Measurements from ENCODE around the gene SNRPA.
"Not testable (repeated sequence)": the region's sequence is repeated elsewhere in the genome, so short reads cannot be mapped to it uniquely, and the experiment has no call there.

The SNRPA gene

DNA sequence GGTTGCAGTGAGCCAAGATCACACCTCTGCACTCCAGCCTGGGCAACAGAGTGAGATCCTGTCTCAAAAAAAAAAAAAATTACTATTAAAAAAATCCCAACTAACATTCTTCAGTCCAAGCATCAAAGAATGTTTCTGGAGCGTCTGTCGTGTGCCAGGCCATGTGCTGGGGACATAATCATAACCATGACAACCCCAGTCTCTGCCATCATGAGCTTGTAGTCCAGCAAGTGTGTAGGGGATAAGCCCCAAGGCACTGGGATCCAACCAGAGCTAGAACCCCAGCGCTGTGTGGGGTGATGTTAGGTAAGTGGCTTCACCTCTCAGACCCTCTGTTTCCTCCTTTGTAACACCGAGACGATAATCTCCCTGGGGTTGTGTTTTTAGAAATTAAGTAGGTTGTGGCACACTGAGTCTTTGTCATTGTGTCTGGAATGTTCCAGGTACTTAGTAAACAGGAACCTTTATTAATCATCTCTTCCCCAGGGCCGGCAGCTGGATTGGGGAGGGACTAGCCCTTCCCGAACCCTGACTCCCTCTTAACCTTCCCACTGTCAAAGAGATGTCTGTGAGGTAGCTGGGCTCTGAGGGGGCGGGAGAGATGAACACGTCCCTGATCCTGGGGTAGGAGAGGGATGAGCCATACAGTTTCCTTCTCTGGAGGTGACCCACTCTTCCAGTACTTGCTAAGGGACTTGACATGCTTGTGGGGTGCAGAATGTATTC is 28.9 kb upstream of the SNRPA start:
- no peak overlapping the region for H3K4me3 ChIP-seq (ENCODE audit: low read depth, low read length)
- TF ChIP-seq, protein P1, sequence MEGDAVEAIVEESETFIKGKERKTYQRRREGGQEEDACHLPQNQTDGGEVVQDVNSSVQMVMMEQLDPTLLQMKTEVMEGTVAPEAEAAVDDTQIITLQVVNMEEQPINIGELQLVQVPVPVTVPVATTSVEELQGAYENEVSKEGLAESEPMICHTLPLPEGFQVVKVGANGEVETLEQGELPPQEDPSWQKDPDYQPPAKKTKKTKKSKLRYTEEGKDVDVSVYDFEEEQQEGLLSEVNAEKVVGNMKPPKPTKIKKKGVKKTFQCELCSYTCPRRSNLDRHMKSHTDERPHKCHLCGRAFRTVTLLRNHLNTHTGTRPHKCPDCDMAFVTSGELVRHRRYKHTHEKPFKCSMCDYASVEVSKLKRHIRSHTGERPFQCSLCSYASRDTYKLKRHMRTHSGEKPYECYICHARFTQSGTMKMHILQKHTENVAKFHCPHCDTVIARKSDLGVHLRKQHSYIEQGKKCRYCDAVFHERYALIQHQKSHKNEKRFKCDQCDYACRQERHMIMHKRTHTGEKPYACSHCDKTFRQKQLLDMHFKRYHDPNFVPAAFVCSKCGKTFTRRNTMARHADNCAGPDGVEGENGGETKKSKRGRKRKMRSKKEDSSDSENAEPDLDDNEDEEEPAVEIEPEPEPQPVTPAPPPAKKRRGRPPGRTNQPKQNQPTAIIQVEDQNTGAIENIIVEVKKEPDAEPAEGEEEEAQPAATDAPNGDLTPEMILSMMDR (IDR thresholded peaks at IDR 0.05; ENCODE audit: borderline replicate concordance, insufficient read depth, low read depth, low read length), result no peak

DNA sequence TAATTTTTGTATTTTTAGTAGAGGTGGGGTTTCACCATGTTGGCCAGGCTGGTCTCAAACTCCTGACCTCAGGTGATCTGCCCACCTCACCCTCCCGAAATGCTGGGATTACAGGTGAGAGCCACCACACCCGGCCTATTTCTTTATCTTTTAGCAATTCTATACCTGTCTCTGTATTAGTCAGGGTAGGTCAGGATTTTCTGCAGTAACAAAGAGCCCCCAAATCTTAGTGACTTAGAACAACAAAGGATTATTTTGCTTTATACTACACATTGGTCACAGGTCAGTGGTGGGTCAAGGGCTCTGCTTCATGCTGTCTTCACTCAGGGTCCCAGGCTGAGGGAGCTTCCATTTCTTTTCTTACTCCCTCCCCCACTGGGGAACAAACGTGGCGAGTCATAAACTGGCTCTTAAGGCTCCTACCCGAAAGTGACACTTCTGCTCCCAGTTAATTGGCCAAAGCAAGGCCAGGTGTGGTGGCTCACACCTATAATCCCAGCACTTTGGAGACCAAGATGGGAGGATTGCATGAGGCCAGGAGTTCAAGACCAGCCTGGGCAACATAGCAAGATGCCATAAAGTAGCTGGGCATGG is 27.2 kb upstream of the SNRPA start:
- H3K4me3 ChIP-seq (ENCODE audit: low read depth, low read length), result no peak overlapping the region

DNA sequence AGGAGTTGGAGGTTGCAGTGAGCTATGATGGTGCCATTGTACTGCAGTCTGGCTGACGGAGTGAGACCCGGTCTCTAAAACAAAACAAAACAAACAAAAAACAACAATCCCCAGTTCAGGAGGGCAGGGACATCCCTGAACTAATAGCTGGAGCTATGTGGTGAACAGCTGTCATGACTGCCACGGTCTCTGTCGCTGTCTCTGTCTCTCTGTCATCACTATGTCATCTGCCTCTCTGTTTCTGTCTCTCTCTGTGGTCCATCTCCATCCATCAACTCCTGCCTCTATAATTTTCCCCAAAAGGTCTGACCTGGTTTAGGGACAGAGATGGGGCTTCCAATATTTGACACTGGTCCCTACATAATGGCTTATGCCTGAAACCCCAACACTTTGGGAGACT is 26.7 kb upstream of the SNRPA start:
- TF ChIP-seq, protein P1 (IDR thresholded peaks at IDR 0.05; ENCODE audit: borderline replicate concordance, insufficient read depth, low read depth, low read length), result no peak
- no peak overlapping the region for H3K4me3 ChIP-seq (ENCODE audit: low read depth, low read length)

More for the DNA sequence above, 27.2 kb upstream of the SNRPA start:
- TF ChIP-seq, protein P1 (IDR thresholded peaks at IDR 0.05; ENCODE audit: borderline replicate concordance, insufficient read depth, low read depth, low read length), result no peak

DNA sequence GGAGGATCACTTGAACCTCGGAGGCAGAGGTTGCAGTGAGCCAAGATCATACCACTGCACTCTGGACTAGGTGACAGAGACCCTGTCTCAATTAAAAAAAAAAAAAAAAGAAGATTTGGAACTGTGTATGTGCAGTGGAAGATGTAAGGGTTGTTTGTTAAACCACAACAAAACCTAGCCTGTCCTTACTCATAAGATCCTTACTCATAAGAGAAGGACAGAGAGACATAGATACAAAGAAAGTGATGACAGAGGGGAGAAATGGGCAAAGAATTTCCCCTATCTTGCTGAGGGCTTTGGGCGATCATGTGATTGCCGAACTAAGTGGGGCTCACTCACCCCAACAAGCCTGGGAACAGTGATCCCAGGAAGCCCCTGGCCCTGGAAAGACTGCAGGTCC is 26.1 kb upstream of the SNRPA start:
- no peak overlapping the region for H3K4me3 ChIP-seq (ENCODE audit: low read depth, low read length)
- TF ChIP-seq, protein P1 (IDR thresholded peaks at IDR 0.05; ENCODE audit: borderline replicate concordance, insufficient read depth, low read depth, low read length), result no peak

DNA sequence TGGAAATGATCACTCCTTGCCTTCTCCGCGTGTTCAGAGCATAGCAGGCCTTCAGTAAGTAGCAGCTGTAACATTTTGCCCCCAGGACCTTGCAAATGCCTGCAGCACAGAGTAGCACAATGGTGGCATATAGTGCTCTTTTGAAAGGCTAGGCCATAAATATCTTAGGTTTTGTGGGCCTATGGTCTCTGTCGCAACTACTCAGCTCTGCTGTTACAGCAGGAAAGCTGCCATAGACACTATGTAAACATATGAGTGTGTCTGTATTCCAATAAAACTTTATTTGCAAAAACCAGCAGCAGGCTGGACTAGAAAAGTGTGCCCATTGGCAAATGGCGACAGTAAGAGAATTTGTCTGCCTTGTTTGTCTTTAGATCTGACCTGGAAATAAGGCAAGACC is 24.7 kb upstream of the SNRPA start:
- TF ChIP-seq, protein P1 (IDR thresholded peaks at IDR 0.05; ENCODE audit: borderline replicate concordance, insufficient read depth, low read depth, low read length), result no peak
- no peak overlapping the region for H3K4me3 ChIP-seq (ENCODE audit: low read depth, low read length)

DNA sequence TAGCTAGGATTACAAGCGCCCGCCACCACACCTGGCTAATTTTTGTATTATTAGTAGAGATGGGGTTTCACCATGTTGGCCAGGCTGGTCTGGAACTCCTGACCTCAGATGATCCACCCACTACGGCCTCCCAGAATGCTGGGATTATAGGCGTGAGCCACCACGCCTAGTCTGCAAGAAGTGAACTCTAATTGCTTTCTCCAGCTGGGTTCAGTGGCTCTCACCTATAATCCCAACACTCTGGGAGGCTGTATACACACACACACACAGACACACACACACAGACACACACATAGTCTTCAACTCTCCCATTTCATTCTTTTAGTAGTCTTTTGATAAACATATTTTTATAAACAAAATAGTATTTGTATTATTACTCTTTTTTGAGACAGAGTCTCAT is 20.9 kb upstream of the SNRPA start:
- not testable (repeated sequence) for H3K4me3 ChIP-seq (ENCODE audit: low read depth, low read length)

DNA sequence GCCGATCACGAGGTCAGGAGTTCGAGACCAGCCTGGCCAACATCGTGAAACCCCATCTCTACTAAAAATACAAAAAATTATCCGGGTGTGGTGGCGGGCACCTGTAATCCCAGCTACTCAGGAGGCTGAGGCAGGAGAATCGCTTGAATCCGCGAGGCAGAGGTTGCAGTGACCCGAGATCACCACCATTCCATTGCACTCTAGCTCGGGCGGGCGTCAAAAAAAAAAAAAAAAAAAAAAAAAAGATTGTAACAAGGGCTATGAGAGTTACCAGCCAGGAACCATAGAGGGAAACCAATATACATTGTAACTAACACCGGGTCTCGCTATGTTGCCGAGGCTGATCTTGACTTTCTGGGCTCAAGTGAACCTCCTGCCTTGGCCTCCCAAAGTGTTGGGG is 18.7 kb upstream of the SNRPA start:
- H3K4me3 ChIP-seq (ENCODE audit: low read depth, low read length), result not testable (repeated sequence)

DNA sequence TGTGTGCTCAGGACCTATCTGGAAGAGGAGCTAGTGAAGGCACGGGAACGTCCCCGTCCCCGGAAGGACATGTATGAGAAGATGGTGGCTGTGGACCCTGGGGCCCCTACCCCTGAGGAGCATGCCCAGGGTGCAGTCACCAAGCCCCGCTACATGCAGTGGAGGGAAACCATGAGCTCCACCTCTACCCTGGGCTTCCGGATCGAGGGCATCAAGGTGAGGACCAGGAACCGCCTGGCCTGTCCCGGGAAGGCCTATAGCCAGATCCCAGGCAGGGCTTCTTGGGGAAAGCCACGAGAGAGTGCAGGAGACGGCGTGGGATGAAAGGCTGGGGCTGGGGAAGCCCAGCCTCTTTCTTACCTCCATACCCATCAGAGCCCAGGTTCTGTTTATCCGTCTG is 17.9 kb upstream of the SNRPA start:
- H3K4me3 ChIP-seq (ENCODE audit: low read depth, low read length), result no peak overlapping the region
- TF ChIP-seq, protein P1 (IDR thresholded peaks at IDR 0.05; ENCODE audit: borderline replicate concordance, insufficient read depth, low read depth, low read length), result no peak

Data from GM12875 (cell line).